ENCODE data around the gene SMIM23. TPM values are rescaled to one million over a fixed set of nuclear protein-coding genes. Genes with fewer than 3 reads are reported as not detected.

SMIM23 gene
- total RNA-seq, 1 donor, result not detected

DNA sequence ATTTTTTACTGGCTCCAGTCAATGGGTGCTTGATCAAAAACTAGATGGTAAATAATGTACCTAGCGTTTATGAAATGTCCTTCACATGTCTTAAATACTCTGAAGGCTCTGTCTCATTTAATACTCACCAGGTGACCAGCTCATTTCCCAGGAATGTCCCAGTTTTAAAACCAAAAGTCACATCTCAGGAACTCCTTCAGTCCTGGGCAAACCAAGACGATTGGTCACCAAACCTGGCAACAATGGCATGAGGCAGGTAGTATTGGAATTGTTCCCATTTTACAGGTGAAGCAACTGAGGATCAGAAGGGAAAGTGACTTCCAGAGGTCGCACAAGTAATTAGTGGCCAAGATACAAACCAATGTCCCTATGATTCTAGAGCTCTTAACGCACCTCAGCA, 27.7 kb downstream of the SMIM23 start:
- no peak for DNase-seq (ENCODE audit: low read depth in 2 of 3, low spot score in 2 of 3)

DNA sequence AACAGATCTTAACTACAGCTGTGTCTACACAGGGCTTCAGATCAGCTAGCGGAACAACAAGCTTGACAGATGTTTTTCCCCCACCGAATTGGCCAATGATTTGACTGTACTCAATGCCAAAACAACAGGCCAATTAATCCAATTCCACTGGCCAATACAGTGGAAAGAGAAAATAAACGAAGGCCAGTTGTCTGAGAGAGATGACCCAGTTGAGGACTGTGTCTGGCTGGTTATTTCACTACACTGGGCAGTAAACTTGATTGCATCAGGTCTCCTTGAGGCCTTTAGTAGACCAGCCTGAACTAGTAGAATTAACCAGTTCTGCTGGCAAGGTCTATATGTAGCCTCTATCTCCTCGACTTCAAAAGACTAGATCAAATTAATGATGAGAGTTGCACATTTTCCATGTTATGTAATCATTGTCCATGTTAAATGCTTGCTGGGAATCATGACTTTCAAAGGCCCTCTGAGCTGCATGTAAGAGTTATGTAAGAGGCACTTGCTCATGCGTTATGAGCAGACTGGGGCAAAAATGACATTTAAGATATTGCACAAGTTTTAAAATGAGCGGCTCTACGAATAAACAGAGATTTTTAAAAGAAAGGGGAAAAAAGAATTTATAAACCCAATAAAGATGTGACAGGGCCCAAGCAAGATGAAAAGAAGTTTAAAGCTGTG, 28.3 kb downstream of the SMIM23 start:
- no peak for DNase-seq (ENCODE audit: low read depth in 2 of 3, low spot score in 2 of 3)

DNA sequence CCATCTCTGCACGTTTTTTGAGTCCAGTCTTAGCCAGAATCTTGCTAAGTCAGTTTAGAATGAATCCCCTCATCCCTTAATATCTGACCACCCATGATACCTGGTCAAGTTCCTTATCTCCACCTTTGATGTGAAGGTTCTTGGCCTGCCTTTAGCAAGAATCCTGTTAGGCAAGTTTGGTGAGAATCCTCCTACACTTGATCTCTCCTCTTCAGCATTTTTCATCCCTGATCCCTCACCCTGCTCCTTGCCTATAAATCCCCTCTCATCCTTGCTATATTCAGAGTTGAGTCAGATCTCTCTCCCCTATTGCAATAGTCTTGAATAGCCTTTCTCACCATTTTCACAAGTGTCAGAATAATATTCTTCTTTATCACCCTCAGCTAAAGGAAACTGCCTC, 31.0 kb downstream of the SMIM23 start:
- DNase-seq (ENCODE audit: low read depth in 2 of 3, low spot score in 2 of 3), result no peak

DNA sequence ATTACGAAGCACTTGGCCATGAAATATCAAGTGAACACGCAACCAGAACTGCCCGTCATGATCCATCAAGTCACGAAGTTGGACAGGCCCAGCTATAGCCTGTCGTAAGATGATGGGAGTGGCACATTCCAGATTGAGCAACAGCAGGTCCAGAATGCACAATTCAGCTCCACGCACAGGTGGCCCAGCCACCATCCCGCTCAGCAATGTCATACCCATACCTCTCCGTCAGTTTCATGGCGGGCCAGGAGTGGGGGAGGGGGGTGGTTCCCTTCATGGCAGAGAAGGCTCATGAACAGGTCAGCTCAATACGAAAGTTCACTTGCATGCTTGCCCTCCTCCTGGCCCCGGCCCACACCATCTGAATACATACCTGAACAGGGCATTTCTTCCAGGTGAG, 34.9 kb downstream of the SMIM23 start:
- no peak for DNase-seq (ENCODE audit: low read depth in 2 of 3, low spot score in 2 of 3)

DNA sequence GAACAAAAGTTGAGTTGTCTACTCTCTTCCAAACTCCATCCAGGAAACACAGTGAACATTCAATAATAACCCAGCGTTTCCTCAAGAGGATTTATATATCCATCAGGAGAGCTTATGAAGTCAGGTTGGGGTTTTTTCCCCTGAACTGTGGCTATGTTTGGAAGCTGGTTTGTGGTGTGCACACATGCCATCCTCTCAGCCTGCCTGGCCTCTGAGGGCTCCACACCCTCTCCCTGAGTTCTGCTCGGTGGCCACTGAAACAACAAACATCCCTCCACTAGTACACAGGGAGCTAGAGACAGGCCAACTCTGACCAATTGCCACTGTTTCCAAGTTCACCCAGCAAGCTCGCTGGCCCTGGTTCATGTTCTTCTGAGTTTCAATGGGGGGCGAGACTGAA, 35.7 kb downstream of the SMIM23 start:
- DNase-seq (ENCODE audit: low read depth in 2 of 3, low spot score in 2 of 3), result no peak

DNA sequence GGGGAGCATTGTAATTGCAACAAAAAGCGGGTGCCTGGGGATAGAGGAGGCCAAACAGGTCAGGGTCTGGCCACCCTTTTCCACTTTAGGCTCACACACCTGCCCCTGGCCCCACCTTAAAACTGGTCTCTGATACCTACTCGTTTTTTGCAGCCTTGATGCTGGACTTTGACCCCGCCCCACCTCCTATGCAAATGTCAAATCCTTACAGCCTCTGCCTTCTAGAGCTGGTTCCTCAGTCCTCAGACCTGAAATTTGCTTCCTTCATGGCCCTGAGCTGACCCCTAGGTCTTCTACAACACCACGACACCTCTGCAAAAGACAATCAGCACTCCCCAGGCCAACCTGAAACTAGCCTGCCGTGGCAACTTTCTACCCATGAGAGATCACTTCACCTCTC, 37.7 kb downstream of the SMIM23 start:
- DNase-seq (ENCODE audit: low read depth in 2 of 3, low spot score in 2 of 3), result no peak

DNA sequence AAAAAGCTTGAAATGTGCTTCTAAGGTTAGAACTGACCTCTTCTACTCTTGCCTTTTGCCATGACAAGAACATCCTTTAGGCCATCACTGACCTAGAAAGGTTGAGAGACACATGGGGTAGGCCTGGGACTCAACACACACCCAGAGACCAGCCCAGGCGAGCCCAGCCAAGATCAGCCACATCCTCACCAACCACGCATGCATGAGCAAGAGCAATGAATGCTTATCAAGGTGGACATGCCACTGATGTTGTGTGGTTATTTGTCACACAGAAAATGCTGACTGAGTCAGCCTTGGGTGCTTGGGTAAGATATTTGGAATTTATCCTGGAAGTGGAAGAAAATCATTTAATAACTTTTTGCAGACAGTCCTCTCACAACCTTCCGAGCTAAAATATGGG, 39.4 kb downstream of the SMIM23 start:
- DNase-seq (ENCODE audit: low read depth in 2 of 3, low spot score in 2 of 3), result no peak

DNA sequence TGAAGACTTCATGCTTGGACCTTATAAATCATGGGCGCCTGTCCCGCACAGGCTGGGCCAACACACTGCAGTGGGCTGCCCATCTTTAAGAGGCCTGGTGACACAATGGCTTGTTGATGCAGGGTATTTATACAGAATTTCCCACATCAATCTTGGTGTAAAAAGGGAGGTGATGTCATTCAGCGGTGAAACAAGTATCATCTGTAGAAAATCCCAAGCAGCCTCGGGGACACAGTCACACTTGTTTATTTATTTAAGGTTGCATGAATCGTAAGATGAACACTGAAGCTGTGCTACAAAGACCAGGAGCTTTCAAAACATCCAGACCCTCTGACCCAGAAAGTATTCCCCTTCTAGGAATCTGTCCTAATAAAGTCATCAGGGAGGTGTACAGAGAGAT, 40.5 kb downstream of the SMIM23 start:
- DNase-seq (ENCODE audit: low read depth in 2 of 3, low spot score in 2 of 3), result no peak

DNA sequence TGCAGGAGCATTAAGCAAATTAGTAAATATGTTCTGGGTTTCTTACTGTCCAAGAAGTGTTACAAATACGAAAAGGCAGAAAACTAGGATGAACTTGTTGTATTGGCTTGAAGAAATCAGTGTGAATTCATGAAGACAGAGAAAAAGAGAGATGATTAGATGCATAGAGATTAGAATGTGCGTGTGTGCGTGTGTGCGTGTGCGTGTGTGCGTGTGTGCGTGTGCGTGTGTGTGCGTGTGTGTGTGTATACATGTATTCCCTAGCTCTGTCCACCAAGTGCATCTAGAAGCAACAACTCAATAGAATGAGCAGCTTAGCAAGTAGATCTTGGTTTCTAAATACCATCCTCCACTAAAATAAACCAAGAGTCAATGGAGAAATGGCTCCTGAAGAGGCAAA, 41.5 kb downstream of the SMIM23 start:
- no peak for DNase-seq (ENCODE audit: low read depth in 2 of 3, low spot score in 2 of 3)

DNA sequence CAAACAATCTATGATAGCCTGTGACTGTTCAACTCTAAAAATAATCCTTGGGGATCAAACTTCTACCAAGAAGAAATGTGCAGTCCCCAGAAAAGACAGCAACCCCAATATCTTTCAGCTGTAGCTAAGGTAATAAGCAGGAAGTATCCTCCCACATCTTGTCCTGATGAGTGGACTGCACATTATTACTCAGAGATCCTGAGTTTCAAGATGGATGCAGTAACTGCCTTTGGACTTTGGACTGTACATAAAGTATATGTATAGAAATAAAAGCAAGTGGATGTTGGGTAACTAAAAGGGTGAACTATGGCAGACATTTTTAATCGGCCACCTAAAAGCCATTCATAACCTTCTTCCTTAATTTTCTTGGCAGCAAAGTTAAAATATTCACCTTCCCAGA, 45.1 kb downstream of the SMIM23 start:
- DNase-seq (ENCODE audit: low read depth in 2 of 3, low spot score in 2 of 3), result no peak

DNA sequence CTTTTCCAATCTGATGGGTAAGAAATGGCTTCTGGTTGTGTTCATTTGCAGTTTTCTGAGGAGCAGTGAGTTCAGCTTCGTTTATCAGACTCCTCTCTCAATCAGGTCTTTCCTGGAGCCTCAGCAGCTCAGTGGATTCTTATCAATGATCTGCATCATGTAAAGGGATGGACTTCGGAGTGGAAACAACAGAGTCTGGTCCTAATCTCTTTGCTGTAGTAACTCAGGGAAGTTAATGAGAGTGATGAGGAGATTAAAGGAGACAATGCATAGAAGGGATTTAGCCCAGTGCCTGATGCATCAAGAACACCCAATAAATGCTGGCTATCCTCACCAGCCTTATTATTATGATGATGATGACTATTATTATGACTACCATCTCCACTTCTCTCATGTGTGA, 47.2 kb downstream of the SMIM23 start:
- DNase-seq (ENCODE audit: low read depth in 2 of 3, low spot score in 2 of 3), result no peak

DNA sequence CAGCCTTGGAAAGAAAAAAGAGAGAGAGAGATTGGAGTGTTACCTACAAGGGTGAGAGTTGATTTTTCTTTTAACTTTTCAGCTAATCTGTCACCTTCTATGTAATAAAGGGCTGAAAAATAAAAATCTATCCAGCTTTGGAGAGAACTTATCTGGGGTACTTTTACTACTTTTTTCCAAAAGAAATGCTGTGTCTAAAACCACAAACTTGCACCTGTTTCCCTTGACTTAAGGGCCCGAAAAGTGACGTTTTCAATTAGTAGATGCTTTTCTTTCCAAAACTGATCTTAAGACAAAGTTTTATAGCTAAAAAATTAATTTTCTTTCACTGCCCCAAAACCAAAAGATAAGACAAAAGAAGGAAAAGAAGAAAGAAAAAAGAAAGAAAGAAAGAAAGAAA, 48.8 kb downstream of the SMIM23 start:
- DNase-seq (ENCODE audit: low read depth in 2 of 3, low spot score in 2 of 3), result peak in 1 of 3 donors; percentile 47

DNA sequence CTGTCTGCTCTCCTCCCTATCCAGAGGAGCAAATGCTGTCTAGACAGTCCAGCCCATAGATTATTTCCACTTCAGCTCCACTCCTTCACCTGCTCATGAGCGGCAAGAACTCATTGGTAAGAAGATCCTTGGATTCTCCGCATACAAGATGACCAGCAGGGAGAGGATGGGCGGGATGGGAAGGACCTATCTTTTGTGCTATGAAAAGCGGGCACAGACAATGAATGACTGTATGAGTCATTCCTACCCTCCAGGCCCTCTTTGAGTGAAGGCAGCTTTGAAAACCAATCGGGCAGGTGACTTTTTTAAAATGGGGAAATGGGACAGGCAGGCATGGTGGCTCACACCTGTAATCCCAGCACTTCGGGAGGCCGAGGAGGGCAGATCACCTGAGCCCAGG, 49.4 kb downstream of the SMIM23 start:
- no peak for DNase-seq (ENCODE audit: low read depth in 2 of 3, low spot score in 2 of 3)

DNA sequence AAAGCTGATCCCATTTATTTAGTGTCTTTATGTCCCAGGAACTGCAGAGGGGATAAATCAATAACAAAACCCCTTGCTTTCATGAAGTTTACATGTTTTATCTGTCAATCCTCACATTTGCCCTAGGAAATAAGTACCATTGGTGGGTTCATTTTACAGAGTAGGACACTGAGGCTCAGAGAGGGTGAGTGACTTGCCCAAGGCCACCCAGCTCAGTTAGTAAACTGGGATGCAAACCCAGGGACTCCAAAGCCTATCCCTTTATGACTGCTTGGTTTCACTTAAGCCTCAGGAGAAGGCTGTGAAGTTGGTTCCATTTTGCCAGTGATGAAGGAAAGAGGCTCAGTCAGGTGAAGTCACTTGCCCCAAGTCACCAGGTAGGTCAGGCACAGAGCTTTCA, 51.9 kb downstream of the SMIM23 start:
- no peak for DNase-seq (ENCODE audit: low read depth in 2 of 3, low spot score in 2 of 3)

DNA sequence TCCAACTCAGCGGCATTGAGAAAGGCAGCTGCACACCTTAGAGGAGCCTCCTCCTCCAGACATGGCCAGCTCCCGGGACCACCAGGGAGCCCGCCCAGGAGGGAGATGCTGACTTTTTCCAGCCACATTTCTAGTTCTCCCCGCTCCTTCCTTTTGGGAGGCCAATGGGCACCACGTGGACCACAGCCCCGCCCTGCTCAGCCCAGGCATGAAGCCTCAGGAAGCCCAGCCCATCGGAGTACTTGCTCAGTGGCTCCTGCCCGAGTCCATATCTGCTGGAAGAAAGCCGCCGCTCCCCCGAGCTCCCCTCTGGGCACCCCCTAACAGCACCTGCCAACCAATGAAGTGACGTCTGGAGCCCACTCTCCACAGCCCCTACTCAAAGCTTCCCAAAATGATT, 52.4 kb downstream of the SMIM23 start:
- no peak for DNase-seq (ENCODE audit: low read depth in 2 of 3, low spot score in 2 of 3)

DNA sequence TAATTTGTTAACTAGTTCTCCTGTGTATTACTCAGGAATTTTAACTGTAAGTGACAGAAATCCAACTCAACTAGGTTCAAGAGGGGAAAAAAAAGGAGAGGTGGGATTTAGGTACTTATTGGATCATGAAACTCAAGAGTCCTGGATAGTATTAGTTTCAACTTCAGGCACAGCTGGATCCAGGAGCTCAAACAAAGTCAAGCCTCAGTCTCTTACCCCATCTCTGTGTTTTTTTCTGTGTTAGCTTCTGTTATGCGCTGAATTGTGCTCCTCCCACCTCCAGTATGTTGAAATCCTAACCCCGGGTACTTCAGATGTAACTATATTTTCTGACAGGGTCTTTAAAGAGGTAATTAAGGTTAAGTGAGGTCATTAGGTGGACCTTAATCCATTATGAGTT, 53.5 kb downstream of the SMIM23 start:
- no peak for DNase-seq (ENCODE audit: low read depth in 2 of 3, low spot score in 2 of 3)

DNA sequence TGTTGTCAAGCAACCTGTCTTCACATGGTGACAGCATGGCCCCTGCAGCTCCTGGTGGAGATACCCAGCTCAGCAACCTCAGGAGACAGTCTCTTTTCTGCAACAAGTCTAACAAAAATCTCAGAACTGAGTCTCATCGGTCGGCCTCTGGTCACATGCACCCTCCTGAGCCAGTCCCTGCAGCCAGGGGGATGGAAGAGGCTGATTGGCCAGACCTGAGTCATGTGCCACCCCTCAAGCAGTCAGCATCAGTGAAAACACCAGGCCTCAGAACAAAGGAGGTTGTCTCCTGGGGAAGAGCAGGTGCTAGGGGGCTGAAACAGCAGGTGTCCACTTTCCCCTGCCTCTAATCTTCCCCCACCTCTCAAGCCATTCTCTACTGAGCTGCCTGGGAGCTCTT, 54.4 kb downstream of the SMIM23 start:
- DNase-seq (ENCODE audit: low read depth in 2 of 3, low spot score in 2 of 3), result peak in 1 of 3 donors; percentile 31

Other genes with a start within 250 kb of the SMIM23 start
- 41.7 TPM for gene FBXW11, start 220.8 kb downstream of the SMIM23 start, total RNA-seq

Data from hematopoietic multipotent progenitor cell (in vitro differentiated cells).